ENCODE data around the gene TINAGL1.

DNA sequence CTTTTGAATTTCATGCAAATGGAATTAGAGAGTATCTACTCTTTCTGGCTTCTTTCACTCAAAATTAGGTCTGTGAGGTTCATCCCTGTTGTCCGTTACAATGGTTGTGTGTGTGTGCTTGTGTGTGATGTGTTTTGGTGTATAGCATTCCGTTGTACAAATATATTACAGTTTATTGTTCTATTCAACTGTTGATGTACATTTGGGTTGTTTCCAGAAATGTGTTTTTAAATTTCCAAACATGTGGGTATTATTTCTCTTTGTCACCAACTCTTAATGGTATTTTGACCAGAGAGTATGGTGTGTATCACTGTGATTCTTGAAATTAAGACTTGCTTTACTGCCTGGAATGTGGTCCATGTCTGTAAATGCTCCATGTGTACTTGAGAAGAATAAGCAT is 24.3 kb downstream of the TINAGL1 start:
- TF ChIP-seq, protein P1, sequence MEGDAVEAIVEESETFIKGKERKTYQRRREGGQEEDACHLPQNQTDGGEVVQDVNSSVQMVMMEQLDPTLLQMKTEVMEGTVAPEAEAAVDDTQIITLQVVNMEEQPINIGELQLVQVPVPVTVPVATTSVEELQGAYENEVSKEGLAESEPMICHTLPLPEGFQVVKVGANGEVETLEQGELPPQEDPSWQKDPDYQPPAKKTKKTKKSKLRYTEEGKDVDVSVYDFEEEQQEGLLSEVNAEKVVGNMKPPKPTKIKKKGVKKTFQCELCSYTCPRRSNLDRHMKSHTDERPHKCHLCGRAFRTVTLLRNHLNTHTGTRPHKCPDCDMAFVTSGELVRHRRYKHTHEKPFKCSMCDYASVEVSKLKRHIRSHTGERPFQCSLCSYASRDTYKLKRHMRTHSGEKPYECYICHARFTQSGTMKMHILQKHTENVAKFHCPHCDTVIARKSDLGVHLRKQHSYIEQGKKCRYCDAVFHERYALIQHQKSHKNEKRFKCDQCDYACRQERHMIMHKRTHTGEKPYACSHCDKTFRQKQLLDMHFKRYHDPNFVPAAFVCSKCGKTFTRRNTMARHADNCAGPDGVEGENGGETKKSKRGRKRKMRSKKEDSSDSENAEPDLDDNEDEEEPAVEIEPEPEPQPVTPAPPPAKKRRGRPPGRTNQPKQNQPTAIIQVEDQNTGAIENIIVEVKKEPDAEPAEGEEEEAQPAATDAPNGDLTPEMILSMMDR (IDR thresholded peaks at IDR 0.05; ENCODE audit: poor library complexity), result no peak
- TF ChIP-seq EZH2phosphoT487 (IDR thresholded peaks at IDR 0.05; ENCODE audit: low read depth, severe bottlenecking, unreplicated experiment), result no peak
